GM12872 (cell line): Measurements from ENCODE around the gene KLHL21.

Experiments
- CTCF ChIP-seq: IDR thresholded peaks from 3 replicates; pipeline ENCODE4 v1.5.1; 2011; ENCODE audit warnings: low read depth, mild to moderate bottlenecking, low read length, moderate library complexity; ENCODE audit not compliant: insufficient read depth

KLHL21 gene

GRCh38 chr1:6574025-6574620 lies 28.5 kb downstream of the KLHL21 start:
- no peak for TF ChIP-seq CTCF

GRCh38 chr1:6572653-6573383 lies 29.9 kb downstream of the KLHL21 start:
- TF ChIP-seq CTCF, result no peak

GRCh38 chr1:6570987-6571386 lies 31.7 kb downstream of the KLHL21 start:
- no peak for TF ChIP-seq CTCF

- TF ChIP-seq CTCF, result no peak
These were observed 32.6 kb downstream of the KLHL21 start for GRCh38 chr1:6570100-6570499.

GRCh38 chr1:6569033-6569432 lies 33.6 kb downstream of the KLHL21 start:
- no peak for TF ChIP-seq CTCF

GRCh38 chr1:6560267-6560666 lies 42.4 kb downstream of the KLHL21 start:
- no peak for TF ChIP-seq CTCF

- TF ChIP-seq CTCF, result no peak
These were observed 45.1 kb downstream of the KLHL21 start for GRCh38 chr1:6557597-6557996.
